Measurements from ENCODE around the gene ATP11A. TPM values are rescaled to one million over a fixed set of nuclear protein-coding genes. Genes with fewer than 3 reads are reported as not detected.

Gene ATP11A
- total RNA-seq, 1 experiment from 2014 or later = 9.4 TPM

DNA sequence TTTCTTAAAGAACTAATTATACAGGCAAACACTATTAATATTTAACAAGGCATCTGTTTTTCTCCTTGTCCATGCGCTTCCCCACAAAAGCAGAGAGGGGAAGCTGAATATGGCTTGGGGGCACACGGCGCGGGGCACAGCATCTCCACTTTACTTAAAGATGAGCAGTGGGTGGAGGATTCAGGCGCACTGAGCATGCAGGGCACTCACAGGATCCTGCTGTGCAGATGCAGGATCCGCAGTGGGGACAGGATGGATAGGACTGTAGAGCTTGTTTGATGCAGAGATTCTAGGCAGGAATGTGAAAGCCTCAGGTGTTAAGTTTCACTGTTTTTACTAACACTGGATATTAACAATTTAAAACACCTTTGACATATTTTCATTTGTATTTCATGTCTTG, 43.3 kb downstream of the ATP11A start:
- POLR2A ChIA-PET (ENCODE audit: low non-redundant PET) = no interaction called here
- no peak overlapping the region for H3K27ac ChIP-seq (ENCODE audit: low read depth, low read length, poor library complexity, severe bottlenecking)
- no peaks in the 10 kb centered on the region for H3K36me3 ChIP-seq (ENCODE audit: insufficient read depth, low read length, poor library complexity, severe bottlenecking)
- H3K27me3 ChIP-seq (replicated peaks; ENCODE audit: insufficient read depth, low read depth, low read length, poor library complexity) = no peaks in the 10 kb centered on the region
- no peaks in the 10 kb centered on the region for H3K4me1 ChIP-seq (ENCODE audit: insufficient read depth, low read length, poor library complexity, severe bottlenecking)
- TF ChIP-seq CTCF (conservative IDR thresholded peaks at IDR 0.05; ENCODE audit: low read depth, low read length) (no peak), EZH2 (IDR thresholded peaks at IDR 0.05; ENCODE audit: borderline replicate concordance, low read depth, low read length, poor library complexity, severe bottlenecking) (no peak)
- BruUV-seq (replicated peaks) = no TSS peak
- no peaks in the 10 kb centered on the region for H3K9me3 ChIP-seq (ENCODE audit: low read depth, low read length, poor library complexity, severe bottlenecking)
- CTCF ChIA-PET = no interaction called here
- H3K4me3 ChIP-seq (ENCODE audit: low read depth, low read length, poor library complexity, severe bottlenecking) = no peak overlapping the region
- DNase-seq (ENCODE audit: low spot score) = no peak
- intact Hi-C loops (cut with micrococcal nuclease; ENCODE audit: unreplicated experiment) = no loop called here

- CTCF ChIA-PET = no interaction called here
- POLR2A ChIA-PET (ENCODE audit: low non-redundant PET) = no interaction called here
- intact Hi-C loops (cut with micrococcal nuclease; ENCODE audit: unreplicated experiment) = no loop called here
- no TSS peak for BruUV-seq (replicated peaks)
- Histone ChIP-seq H3K27me3 (replicated peaks; ENCODE audit: insufficient read depth, low read depth, low read length, poor library complexity) (no peaks in the 10 kb centered on the region), H3K4me3 (ENCODE audit: low read depth, low read length, poor library complexity, severe bottlenecking) (no peak overlapping the region), H3K4me1 (ENCODE audit: insufficient read depth, low read length, poor library complexity, severe bottlenecking) (no peaks in the 10 kb centered on the region), H3K36me3 (ENCODE audit: insufficient read depth, low read length, poor library complexity, severe bottlenecking) (no peaks in the 10 kb centered on the region), H3K27ac (ENCODE audit: low read depth, low read length, poor library complexity, severe bottlenecking) (no peak overlapping the region), H3K9me3 (ENCODE audit: low read depth, low read length, poor library complexity, severe bottlenecking) (no peaks in the 10 kb centered on the region)
- TF ChIP-seq EZH2 (IDR thresholded peaks at IDR 0.05; ENCODE audit: borderline replicate concordance, low read depth, low read length, poor library complexity, severe bottlenecking) = no peak
- no peak for TF ChIP-seq CTCF (conservative IDR thresholded peaks at IDR 0.05; ENCODE audit: low read depth, low read length)
- DNase-seq (ENCODE audit: low spot score) = no peak
Measured at GRCh38 chr13:112733661-112734379, 44.0 kb downstream of the ATP11A start.

DNA sequence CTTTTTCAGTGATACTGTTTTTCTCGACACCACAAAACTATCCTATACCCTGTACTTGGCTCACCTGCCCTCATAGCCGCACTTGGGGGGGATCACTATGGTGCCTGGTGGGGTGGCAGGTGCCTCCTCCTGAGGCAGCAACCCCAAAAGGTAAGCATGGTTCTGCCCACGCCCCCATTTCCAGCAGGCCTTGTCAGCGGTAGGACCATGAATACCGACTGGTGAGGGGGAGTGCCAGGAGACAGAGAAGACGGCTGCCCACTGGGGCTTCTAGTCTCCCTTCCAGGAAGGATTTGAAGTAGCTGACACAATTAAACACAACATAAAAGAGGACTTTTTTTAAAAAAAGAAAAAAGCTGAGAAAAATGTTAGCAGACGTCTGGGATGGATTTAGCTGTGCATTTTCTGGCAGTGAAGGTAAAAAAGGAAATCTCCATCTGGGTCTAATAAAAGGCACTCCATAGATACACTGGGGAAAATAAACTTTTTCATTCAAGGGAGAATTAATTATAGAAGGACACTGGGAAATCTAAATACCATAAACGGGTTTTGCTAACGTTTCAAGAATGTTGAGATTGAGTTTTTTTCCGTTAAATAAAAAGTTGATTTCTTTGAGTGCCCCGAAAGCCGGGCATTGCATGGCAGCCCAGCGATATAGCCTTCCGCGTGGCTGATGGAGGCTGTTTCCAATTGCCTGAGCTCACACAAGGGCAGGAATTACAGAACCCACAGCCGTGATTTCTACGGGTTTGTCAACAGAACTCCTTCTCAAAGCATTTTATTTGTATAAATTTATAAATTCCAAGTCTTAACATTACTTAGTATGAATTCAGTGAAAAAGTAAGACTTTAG, 45.1 kb downstream of the ATP11A start:
- Histone ChIP-seq H3K4me3 (ENCODE audit: low read depth, low read length, poor library complexity, severe bottlenecking) (no peak overlapping the region), H3K4me1 (ENCODE audit: insufficient read depth, low read length, poor library complexity, severe bottlenecking) (no peaks in the 10 kb centered on the region), H3K27ac (ENCODE audit: low read depth, low read length, poor library complexity, severe bottlenecking) (no peak overlapping the region), H3K9me3 (ENCODE audit: low read depth, low read length, poor library complexity, severe bottlenecking) (no peaks in the 10 kb centered on the region), H3K27me3 (replicated peaks; ENCODE audit: insufficient read depth, low read depth, low read length, poor library complexity) (no peaks in the 10 kb centered on the region), H3K36me3 (ENCODE audit: insufficient read depth, low read length, poor library complexity, severe bottlenecking) (no peaks in the 10 kb centered on the region)
- ChIA-PET CTCF (no interaction called here), POLR2A (ENCODE audit: low non-redundant PET) (no interaction called here)
- TF ChIP-seq CTCF (conservative IDR thresholded peaks at IDR 0.05; ENCODE audit: low read depth, low read length) = no peak
- TF ChIP-seq EZH2 (IDR thresholded peaks at IDR 0.05; ENCODE audit: borderline replicate concordance, low read depth, low read length, poor library complexity, severe bottlenecking) = no peak
- DNase-seq (ENCODE audit: low spot score) = no peak
- intact Hi-C loops (cut with micrococcal nuclease; ENCODE audit: unreplicated experiment) = no loop called here
- no TSS peak for BruUV-seq (replicated peaks)
